Naive B cell (primary cell): ENCODE results near the gene MED13L. TPM values are rescaled to one million over a fixed set of nuclear protein-coding genes. Genes with fewer than 3 reads are reported as not detected.
"Not testable (repeated sequence)": the region's sequence is repeated elsewhere in the genome, so short reads cannot be mapped to it uniquely, and the experiment has no call there.

ENCODE experiments used
- ATAC-seq, 2 donors: fragments of 150-1000 bp; cut with Tn5 transposase; 2 replicates each; pipeline ENCODE4 v1.10.0; 2021; ENCODE audit warnings: low read depth in 2 of 2, mild to moderate bottlenecking in 2 of 2, moderate library complexity in 2 of 2
- DNase-seq: peaks from one replicate; pipeline ENCODE4 v3.0.0; 2022
- H3K27ac Mint-ChIP-seq, 6 donors: one replicate each; pipeline ENCODE4 v1.8.0; 2020 to 2022; ENCODE audit warnings: mild to moderate bottlenecking in 6 of 6, mixed read lengths in 6 of 6, moderate library complexity in 5 of 6, inconsistent platforms in 2 of 6
- H3K27me3 Mint-ChIP-seq, 3 donors: one replicate each; pipeline ENCODE4 v1.8.0; 2021 to 2022; ENCODE audit warnings: mixed read lengths in 3 of 3, mild to moderate bottlenecking in 1 of 3
- H3K36me3 Mint-ChIP-seq, 2 donors: one replicate each; pipeline ENCODE4 v1.8.0; 2020 to 2022; ENCODE audit warnings: mixed read lengths in 2 of 2, inconsistent platforms in 1 of 2, mild to moderate bottlenecking in 1 of 2
- H3K4me1 Mint-ChIP-seq, 3 donors: one replicate each; pipeline ENCODE4 v1.8.0; 2020 to 2022; ENCODE audit warnings: mixed read lengths in 3 of 3, inconsistent platforms in 1 of 3, mild to moderate bottlenecking in 1 of 3, moderate library complexity in 1 of 3
- H3K4me3 Mint-ChIP-seq, 8 donors: one replicate each; pipeline ENCODE4 v1.8.0; 2020 to 2022; ENCODE audit warnings: mild to moderate bottlenecking in 8 of 8, mixed read lengths in 8 of 8, moderate library complexity in 8 of 8, inconsistent platforms in 2 of 8
- H3K9me3 Mint-ChIP-seq, 7 donors: one replicate each; pipeline ENCODE4 v1.8.0; 2020 to 2022; ENCODE audit warnings: mixed read lengths in 7 of 7, mild to moderate bottlenecking in 5 of 7, inconsistent platforms in 2 of 7, moderate library complexity in 1 of 7
- polyA plus RNA-seq, 6 donors: library from polyadenylated mRNA; unstranded; fragments of 300-500 nt; fragmentation: Illumina TruSeq; gene quantifications; one replicate each; pipeline ENCODE4 v1.2.3, GENCODE V29; 2021; ENCODE audit warnings: low read depth in 6 of 6

The MED13L gene
- polyA plus RNA-seq, 6 donors from 2014 or later = 12.5 to 19.2 (median 16.2) TPM

GRCh38 chr12:116138364-116138763, 139.1 kb downstream of the MED13L start:
- Mint-ChIP-seq H3K27ac (peak overlapping the region in 1 of 6 donors; percentile 18), H3K27me3 (no peaks in the 10 kb centered on the region), H3K4me1 (peaks cover 56 to 64% (median 56%) of the 10 kb centered on the region in 3 donors), H3K36me3 (no peaks in the 10 kb centered on the region), H3K4me3 (no peak overlapping the region), H3K9me3 (no peaks in the 10 kb centered on the region)
- no peak for ATAC-seq
- no peak for DNase-seq

GRCh38 chr12:116137318-116137717, 140.2 kb downstream of the MED13L start:
- Mint-ChIP-seq H3K4me1 (peaks cover 61 to 64% (median 61%) of the 10 kb centered on the region in 3 donors), H3K4me3 (no peak overlapping the region), H3K36me3 (no peaks in the 10 kb centered on the region), H3K9me3 (no peaks in the 10 kb centered on the region), H3K27ac (peak overlapping the region in 4 of 6 donors; percentile 13 to 56 (median 30)), H3K27me3 (no peaks in the 10 kb centered on the region)
- ATAC-seq = peak in 1 of 2 donors; percentile 41
- no peak for DNase-seq

DNA sequence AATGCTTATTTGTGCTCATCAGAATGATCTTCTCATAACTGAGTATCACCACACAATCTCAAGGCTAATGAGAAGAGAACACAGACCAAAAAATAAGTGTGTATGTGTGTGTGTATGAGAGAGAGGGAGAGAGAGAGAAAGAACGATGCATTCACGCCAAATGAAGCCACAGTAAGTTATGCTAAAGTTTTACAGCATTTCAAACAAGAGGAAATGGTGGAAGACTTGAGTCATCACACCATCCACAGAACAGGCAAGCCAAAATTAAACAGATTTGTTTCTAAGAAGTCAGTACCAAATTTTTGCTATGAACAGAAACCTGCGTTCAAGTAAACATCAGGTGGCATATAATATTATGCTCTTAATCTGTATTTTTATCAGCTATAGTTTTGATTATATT, 141.2 kb downstream of the MED13L start:
- no peaks in the 10 kb centered on the region for H3K9me3 Mint-ChIP-seq
- H3K27me3 Mint-ChIP-seq = no peaks in the 10 kb centered on the region
- DNase-seq = no peak
- peak overlapping the region in 4 of 6 donors; percentile 2 to 15 (median 6) for H3K27ac Mint-ChIP-seq
- H3K4me1 Mint-ChIP-seq = peaks cover 55 to 62% (median 59%) of the 10 kb centered on the region in 3 donors
- no peak overlapping the region for H3K4me3 Mint-ChIP-seq
- ATAC-seq = no peak
- no peaks in the 10 kb centered on the region for H3K36me3 Mint-ChIP-seq

DNA sequence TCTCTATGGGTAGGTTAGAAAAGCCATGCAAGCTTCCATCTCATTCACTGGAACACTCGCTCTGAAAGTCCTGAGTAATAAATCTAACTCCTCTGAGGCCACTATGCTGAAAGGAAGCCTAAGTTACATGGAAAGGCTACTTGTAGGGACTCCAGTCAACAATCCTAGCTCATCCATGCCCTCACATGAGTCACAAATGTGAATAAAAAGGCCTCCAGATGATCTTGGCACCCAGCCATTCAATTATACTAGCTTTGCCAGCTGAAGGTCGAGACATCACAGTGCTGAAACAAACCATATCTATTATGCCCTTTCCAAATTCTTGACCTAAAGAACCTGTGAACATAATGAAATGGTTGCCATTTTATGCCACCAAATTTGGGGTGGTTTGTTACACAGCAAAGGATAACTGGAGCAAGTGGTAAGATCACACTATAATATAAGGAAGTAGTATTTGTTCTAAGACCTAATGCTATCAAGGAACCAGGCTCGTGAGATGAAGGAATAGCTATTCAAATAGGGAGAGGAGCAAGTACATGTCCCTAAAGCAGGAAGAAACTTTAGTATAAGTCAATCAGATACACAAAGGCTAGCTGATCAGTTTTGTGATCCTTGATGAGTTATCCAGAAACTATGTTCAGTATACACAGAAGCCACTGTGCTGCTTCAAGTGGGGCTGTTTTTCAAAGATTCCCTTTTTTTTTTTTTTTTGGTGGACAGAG, 142.1 kb downstream of the MED13L start:
- H3K27me3 Mint-ChIP-seq = no peaks in the 10 kb centered on the region
- no peaks in the 10 kb centered on the region for H3K9me3 Mint-ChIP-seq
- no peak for DNase-seq
- no peaks in the 10 kb centered on the region for H3K36me3 Mint-ChIP-seq
- ATAC-seq = no peak
- H3K4me3 Mint-ChIP-seq = no peak overlapping the region
- H3K27ac Mint-ChIP-seq = peak overlapping the region in 2 of 6 donors; percentile 32 to 49
- H3K4me1 Mint-ChIP-seq = peaks cover 61 to 69% (median 66%) of the 10 kb centered on the region in 3 donors

GRCh38 chr12:116133636-116134214, 143.8 kb downstream of the MED13L start:
- peaks cover 56 to 72% (median 64%) of the 10 kb centered on the region in 3 donors for H3K4me1 Mint-ChIP-seq
- H3K4me3 Mint-ChIP-seq = peak overlapping the region in 3 of 8 donors; percentile 18 to 53 (median 42)
- H3K9me3 Mint-ChIP-seq = no peaks in the 10 kb centered on the region
- ATAC-seq (no peak), DNase-seq (no peak)
- H3K36me3 Mint-ChIP-seq = no peaks in the 10 kb centered on the region
- H3K27ac Mint-ChIP-seq = peak overlapping the region in 5 of 6 donors; percentile 4 to 76 (median 39)
- no peaks in the 10 kb centered on the region for H3K27me3 Mint-ChIP-seq

GRCh38 chr12:116133149-116133548, 144.3 kb downstream of the MED13L start:
- no peak for DNase-seq
- peak in 1 of 2 donors; percentile 46 for ATAC-seq
- peaks cover 56 to 68% (median 67%) of the 10 kb centered on the region in 3 donors for H3K4me1 Mint-ChIP-seq

DNA sequence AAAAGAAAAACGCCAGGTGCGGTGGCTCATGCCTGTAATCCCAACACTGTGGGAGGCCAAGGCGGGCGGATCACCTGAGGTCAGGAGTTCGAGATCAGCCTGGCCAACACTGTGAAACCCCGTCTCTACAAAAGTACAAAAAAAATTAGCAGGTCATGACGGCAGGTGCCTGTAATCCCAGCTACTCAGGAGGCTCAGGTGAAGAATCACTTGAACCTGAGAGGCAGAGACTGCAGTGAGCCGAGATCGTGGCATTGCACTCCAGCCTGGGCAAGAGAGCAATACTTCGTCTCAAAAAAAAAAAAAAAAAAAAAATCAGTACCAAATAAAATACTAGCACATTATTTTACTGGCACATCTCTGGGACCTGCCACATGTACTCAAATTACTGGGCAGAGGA, 145.5 kb downstream of the MED13L start:
- H3K36me3 Mint-ChIP-seq, DNase-seq, H3K27me3 Mint-ChIP-seq, H3K4me3 Mint-ChIP-seq, H3K9me3 Mint-ChIP-seq, ATAC-seq: not testable (repeated sequence)
- H3K4me1 Mint-ChIP-seq = peaks cover 57 to 71% (median 69%) of the 10 kb centered on the region in 3 donors
- H3K27ac Mint-ChIP-seq = peak overlapping the region in 1 of 6 donors; percentile 38

More at GRCh38 chr12:116133149-116133548, 144.3 kb downstream of the MED13L start:
- H3K9me3 Mint-ChIP-seq = no peaks in the 10 kb centered on the region
- H3K27me3 Mint-ChIP-seq = no peaks in the 10 kb centered on the region
- peak overlapping the region in 3 of 6 donors; percentile 5 to 56 (median 22) for H3K27ac Mint-ChIP-seq
- peak overlapping the region in 2 of 8 donors; percentile 18 to 53 for H3K4me3 Mint-ChIP-seq
- H3K36me3 Mint-ChIP-seq = no peaks in the 10 kb centered on the region

DNA sequence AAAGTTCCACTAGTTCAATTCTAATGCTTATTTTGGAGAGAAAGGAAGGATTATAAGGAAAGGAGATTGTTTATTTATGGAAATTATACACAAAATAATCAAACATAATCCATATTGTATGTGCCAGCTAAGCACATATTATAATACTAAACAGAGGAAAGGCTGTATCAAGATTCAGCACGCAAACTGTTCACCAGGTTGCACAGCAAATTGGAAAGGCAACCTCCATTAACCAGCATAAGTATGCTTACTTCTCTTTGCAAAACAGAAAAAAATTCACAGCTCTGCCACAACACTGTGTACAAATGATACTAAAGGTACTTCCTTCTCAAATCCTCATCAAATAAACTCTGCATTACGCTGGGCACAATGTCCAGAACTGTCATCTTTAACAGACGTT, 146.3 kb downstream of the MED13L start:
- Mint-ChIP-seq H3K27ac (peak overlapping the region in 2 of 6 donors; percentile 20 to 42), H3K27me3 (no peaks in the 10 kb centered on the region), H3K4me1 (peaks cover 57 to 72% (median 66%) of the 10 kb centered on the region in 3 donors), H3K9me3 (no peaks in the 10 kb centered on the region), H3K36me3 (no peaks in the 10 kb centered on the region), H3K4me3 (no peak overlapping the region)
- no peak for DNase-seq
- ATAC-seq = no peak

- no peak overlapping the region for H3K27ac Mint-ChIP-seq
- no peak overlapping the region for H3K4me3 Mint-ChIP-seq
- no peaks in the 10 kb centered on the region for H3K27me3 Mint-ChIP-seq
- no peaks in the 10 kb centered on the region for H3K36me3 Mint-ChIP-seq
- ATAC-seq (no peak), DNase-seq (no peak)
- H3K9me3 Mint-ChIP-seq = no peaks in the 10 kb centered on the region
- peaks cover 53 to 73% (median 61%) of the 10 kb centered on the region in 3 donors for H3K4me1 Mint-ChIP-seq
Observed at GRCh38 chr12:116130431-116130830, 147.1 kb downstream of the MED13L start.

- peaks cover 43 to 72% (median 51%) of the 10 kb centered on the region in 3 donors for H3K4me1 Mint-ChIP-seq
- H3K27ac Mint-ChIP-seq = no peak overlapping the region
- ATAC-seq (no peak), DNase-seq (no peak)
- H3K27me3 Mint-ChIP-seq = no peaks in the 10 kb centered on the region
- H3K36me3 Mint-ChIP-seq = no peaks in the 10 kb centered on the region
- no peaks in the 10 kb centered on the region for H3K9me3 Mint-ChIP-seq
- no peak overlapping the region for H3K4me3 Mint-ChIP-seq
Observed at GRCh38 chr12:116128779-116129178, 148.7 kb downstream of the MED13L start.

- Mint-ChIP-seq H3K4me3 (no peak overlapping the region), H3K36me3 (no peaks in the 10 kb centered on the region), H3K4me1 (peaks cover 37 to 72% (median 48%) of the 10 kb centered on the region in 3 donors), H3K9me3 (no peaks in the 10 kb centered on the region), H3K27me3 (no peaks in the 10 kb centered on the region), H3K27ac (peak overlapping the region in 1 of 6 donors; percentile 60)
- DNase-seq (no peak), ATAC-seq (no peak)
Observed at GRCh38 chr12:116127859-116128258, 149.6 kb downstream of the MED13L start.

DNA sequence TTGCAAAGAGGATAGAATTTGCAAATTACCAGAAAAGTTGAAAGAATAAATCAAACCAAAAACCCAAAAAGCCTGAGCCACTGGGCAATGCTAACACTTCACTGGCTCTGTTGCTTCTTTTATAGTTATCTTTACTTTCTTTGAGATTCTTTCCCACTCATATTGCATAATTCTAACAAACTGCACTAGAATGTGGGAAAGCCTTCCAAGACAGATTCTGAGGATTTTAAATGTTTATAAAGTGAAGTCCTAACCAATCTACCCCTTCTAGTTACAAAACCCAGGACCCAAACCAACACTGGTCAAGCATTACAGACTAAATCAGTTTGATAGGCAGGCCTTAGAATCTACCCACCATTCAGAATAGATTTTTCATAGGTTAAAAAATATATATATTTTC, 150.9 kb downstream of the MED13L start:
- Mint-ChIP-seq H3K27me3 (no peaks in the 10 kb centered on the region), H3K4me3 (no peak overlapping the region), H3K9me3 (no peaks in the 10 kb centered on the region), H3K4me1 (peaks cover 34 to 75% (median 48%) of the 10 kb centered on the region in 3 donors), H3K27ac (peak overlapping the region in 3 of 6 donors; percentile 7 to 42 (median 7)), H3K36me3 (no peaks in the 10 kb centered on the region)
- DNase-seq = no peak
- ATAC-seq = no peak

DNA sequence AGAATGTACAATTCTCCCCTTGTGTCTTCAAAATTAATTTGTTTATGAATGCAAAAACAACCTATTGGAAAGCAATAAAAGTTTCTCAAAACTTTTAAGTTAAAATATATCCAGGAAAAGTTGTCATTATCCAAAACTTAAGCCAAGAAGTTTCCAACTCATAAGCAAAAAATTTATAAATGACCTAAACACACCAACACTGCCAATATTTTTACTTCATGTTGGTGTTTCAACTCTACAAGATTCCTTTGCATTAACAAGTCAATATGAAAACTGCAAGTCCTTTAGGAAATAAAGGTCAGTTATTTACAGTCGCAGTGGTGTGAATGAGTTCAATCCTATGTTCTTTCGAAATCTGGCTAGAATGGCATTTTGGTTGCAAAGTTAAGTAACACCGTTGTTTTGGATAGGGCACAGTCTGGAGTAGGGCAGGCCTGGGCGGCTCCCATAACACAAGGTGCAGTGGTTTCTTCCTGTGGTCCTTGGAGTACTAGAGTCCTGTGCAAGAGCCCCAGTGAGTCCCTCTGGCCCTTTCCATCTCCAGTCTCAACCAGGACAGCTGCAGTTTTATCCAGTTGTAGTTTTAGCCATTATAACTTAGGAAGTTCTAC, 151.4 kb downstream of the MED13L start:
- H3K4me1 Mint-ChIP-seq = peaks cover 35 to 75% (median 48%) of the 10 kb centered on the region in 3 donors
- ATAC-seq = no peak
- H3K27ac Mint-ChIP-seq = peak overlapping the region in 3 of 6 donors; percentile 7 to 42 (median 31)
- no peaks in the 10 kb centered on the region for H3K36me3 Mint-ChIP-seq
- no peaks in the 10 kb centered on the region for H3K27me3 Mint-ChIP-seq
- DNase-seq = no peak
- no peak overlapping the region for H3K4me3 Mint-ChIP-seq
- H3K9me3 Mint-ChIP-seq = no peaks in the 10 kb centered on the region
